ENCODE results near the gene HMOX1.

DNA sequence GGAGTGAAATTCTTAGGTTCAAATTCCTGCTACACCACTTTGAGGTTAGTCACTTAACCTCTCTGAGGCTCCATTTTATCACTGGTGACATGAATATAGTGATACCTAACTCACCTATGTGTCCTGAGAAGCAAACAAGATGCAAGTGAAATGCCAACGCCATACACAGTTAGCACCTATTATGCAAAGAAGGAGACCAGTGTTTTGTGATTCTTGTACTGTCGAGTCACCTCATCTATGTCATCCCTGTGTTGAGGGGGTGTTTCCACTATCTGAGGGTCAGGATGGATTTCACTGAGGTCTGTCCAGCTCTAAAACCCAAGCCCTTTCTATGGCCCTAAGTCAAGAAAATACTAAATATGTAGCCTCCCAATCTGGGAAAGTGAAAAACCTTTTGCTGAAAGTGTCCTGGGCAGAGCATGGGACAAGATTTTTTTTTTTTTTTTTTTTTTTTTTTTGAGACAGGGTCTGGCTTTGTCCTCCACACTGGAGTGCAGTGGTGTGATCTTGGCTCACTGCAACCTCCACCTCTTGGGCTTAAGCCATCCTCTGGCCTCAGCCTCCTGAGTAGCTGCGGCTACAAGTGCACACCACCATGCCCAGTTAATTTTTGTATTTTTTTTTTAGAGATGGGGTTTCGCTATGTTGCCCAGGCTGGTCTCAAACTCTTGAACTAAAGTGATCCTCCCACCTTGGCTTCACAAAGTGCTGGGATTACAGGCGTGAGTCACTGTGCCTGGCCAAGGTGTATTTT lies 14.1 kb downstream of the HMOX1 start:
- TF ChIP-seq, protein P1, sequence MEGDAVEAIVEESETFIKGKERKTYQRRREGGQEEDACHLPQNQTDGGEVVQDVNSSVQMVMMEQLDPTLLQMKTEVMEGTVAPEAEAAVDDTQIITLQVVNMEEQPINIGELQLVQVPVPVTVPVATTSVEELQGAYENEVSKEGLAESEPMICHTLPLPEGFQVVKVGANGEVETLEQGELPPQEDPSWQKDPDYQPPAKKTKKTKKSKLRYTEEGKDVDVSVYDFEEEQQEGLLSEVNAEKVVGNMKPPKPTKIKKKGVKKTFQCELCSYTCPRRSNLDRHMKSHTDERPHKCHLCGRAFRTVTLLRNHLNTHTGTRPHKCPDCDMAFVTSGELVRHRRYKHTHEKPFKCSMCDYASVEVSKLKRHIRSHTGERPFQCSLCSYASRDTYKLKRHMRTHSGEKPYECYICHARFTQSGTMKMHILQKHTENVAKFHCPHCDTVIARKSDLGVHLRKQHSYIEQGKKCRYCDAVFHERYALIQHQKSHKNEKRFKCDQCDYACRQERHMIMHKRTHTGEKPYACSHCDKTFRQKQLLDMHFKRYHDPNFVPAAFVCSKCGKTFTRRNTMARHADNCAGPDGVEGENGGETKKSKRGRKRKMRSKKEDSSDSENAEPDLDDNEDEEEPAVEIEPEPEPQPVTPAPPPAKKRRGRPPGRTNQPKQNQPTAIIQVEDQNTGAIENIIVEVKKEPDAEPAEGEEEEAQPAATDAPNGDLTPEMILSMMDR (IDR thresholded peaks at IDR 0.05; ENCODE audit: extremely low read depth in 1 of 2, insufficient read depth in 1 of 2, low read depth in 1 of 2, low read length in 2 of 2): no peak
- TF ChIP-seq POLR2AphosphoS5 (IDR thresholded peaks at IDR 0.05; ENCODE audit: insufficient read depth, low read depth, low read length) (no peak), EZH2 (IDR thresholded peaks at IDR 0.05; ENCODE audit: borderline replicate concordance, low read depth, low read length, severe bottlenecking) (no peak), POLR2A (IDR thresholded peaks at IDR 0.05; ENCODE audit: low read depth, low read length) (no peak), MAX (IDR thresholded peaks at IDR 0.05; ENCODE audit: insufficient read depth, insufficient read length) (no peak), GATA2 (IDR thresholded peaks at IDR 0.05; ENCODE audit: insufficient read depth, insufficient read length, low read depth, low read length) (no peak), JUN (IDR thresholded peaks at IDR 0.05; ENCODE audit: borderline replicate concordance, insufficient read depth, insufficient read length, low read depth) (no peak), FOS (IDR thresholded peaks at IDR 0.05; ENCODE audit: borderline replicate concordance, insufficient read depth, low read length) (no peak)

Measured in endothelial cell of umbilical vein (primary cell).